Adrenal gland (tissue), 5 donors: Measurements from ENCODE around the gene ABI3BP.

Experiments
- POLR2A ChIP-seq, 2 donors: fragments of 450-650 bp; IDR thresholded peaks; one replicate each; pipeline ENCODE4 v1.6.1; 2017; ENCODE audit warnings: antibody characterized with exemption in 2 of 2, mild to moderate bottlenecking in 2 of 2, moderate library complexity in 1 of 2
- TF ChIP-seq, protein P1 (sequence below), 6 experiments: fragments of 450-650 bp in 4 of 6; fragments of 200-600 bp in 2 of 6; sonication (generic) in 1 of 6; IDR thresholded peaks; 1 replicate in 5 of 6; 2 replicates in 1 of 6; pipeline versions ENCODE4 v1.5.1 to v1.8.0; 2016 to 2021; ENCODE audit warnings: antibody characterized with exemption in 6 of 6, mild to moderate bottlenecking in 2 of 6, moderate library complexity in 1 of 6
- donor health status: DM: no; HTN: no; CAD: no.

- no peak for TF ChIP-seq POLR2A (IDR thresholded peaks at IDR 0.05)
- TF ChIP-seq, protein P1, sequence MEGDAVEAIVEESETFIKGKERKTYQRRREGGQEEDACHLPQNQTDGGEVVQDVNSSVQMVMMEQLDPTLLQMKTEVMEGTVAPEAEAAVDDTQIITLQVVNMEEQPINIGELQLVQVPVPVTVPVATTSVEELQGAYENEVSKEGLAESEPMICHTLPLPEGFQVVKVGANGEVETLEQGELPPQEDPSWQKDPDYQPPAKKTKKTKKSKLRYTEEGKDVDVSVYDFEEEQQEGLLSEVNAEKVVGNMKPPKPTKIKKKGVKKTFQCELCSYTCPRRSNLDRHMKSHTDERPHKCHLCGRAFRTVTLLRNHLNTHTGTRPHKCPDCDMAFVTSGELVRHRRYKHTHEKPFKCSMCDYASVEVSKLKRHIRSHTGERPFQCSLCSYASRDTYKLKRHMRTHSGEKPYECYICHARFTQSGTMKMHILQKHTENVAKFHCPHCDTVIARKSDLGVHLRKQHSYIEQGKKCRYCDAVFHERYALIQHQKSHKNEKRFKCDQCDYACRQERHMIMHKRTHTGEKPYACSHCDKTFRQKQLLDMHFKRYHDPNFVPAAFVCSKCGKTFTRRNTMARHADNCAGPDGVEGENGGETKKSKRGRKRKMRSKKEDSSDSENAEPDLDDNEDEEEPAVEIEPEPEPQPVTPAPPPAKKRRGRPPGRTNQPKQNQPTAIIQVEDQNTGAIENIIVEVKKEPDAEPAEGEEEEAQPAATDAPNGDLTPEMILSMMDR (IDR thresholded peaks at IDR 0.05), result no peak
Observed at GRCh38 chr3:100947119-100947518, 46.1 kb downstream of the ABI3BP start.
